Measurements from ENCODE around the gene NOX5.
"Not testable (repeated sequence)": the region's sequence is repeated elsewhere in the genome, so short reads cannot be mapped to it uniquely, and the experiment has no call there.

The NOX5 gene

GRCh38 chr15:69066007-69066995 is 51.8 kb downstream of the NOX5 start:
- H3K4me3 Mint-ChIP-seq = no peak overlapping the region
- no peaks in the 10 kb centered on the region for H3K36me3 Mint-ChIP-seq (ENCODE audit: low read depth)
- H3K9me3 Mint-ChIP-seq = peaks cover 33% of the 10 kb centered on the region
- H3K4me1 Mint-ChIP-seq = peaks cover 41% of the 10 kb centered on the region
- H3K27ac Mint-ChIP-seq = no peak overlapping the region
- DNase-seq = no peak
- peaks cover 19% of the 10 kb centered on the region for H3K27me3 Mint-ChIP-seq (ENCODE audit: low read depth, poor library complexity)
- TF ChIP-seq, protein P1, sequence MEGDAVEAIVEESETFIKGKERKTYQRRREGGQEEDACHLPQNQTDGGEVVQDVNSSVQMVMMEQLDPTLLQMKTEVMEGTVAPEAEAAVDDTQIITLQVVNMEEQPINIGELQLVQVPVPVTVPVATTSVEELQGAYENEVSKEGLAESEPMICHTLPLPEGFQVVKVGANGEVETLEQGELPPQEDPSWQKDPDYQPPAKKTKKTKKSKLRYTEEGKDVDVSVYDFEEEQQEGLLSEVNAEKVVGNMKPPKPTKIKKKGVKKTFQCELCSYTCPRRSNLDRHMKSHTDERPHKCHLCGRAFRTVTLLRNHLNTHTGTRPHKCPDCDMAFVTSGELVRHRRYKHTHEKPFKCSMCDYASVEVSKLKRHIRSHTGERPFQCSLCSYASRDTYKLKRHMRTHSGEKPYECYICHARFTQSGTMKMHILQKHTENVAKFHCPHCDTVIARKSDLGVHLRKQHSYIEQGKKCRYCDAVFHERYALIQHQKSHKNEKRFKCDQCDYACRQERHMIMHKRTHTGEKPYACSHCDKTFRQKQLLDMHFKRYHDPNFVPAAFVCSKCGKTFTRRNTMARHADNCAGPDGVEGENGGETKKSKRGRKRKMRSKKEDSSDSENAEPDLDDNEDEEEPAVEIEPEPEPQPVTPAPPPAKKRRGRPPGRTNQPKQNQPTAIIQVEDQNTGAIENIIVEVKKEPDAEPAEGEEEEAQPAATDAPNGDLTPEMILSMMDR (IDR thresholded peaks at IDR 0.05) = no peak

DNA sequence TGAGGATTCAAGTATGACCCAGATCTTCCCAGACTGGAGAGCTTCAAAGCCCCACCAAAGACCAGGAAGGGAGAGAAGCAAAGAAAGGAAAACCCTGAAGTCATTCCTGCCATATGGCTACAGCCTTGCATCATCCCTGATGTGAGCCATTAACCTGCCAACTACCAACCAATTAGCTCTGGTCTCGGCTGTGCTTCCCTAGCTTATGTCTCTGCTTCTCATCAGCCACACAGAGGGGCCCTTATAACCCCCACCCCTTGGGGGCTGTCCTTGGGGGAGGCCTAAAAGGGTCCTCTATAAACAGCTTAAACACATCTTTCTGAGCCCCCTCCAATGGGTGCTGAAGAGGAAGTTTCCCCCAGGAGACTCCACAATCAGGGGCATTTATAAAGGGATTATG is 52.8 kb downstream of the NOX5 start:
- Mint-ChIP-seq H3K4me3 (no peak overlapping the region), H3K4me1 (peaks cover 41% of the 10 kb centered on the region), H3K36me3 (ENCODE audit: low read depth) (no peaks in the 10 kb centered on the region), H3K27ac (no peak overlapping the region), H3K27me3 (ENCODE audit: low read depth, poor library complexity) (peaks cover 27% of the 10 kb centered on the region), H3K9me3 (peaks cover 41% of the 10 kb centered on the region)
- no peak for DNase-seq
- TF ChIP-seq, protein P1 (IDR thresholded peaks at IDR 0.05) = no peak

DNA sequence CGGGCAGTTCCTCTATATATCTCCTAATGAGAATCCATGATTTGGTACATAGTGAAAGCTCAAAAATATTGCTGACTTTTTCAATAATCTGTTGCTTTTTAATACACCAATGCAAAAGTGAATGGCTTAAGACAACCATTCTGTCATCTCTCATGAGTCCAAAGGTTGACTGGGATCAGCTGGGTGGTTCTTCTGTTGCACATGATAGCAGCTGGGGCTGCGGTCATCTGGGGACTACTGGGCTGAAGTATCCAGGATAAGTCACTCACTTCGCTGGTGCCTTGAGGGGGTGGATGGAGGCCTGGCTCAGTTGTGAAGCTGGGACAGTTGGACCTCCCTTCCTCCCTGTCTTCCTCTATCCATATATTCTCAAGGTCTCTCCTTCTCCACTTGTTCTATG is 53.7 kb downstream of the NOX5 start:
- Mint-ChIP-seq H3K36me3 (ENCODE audit: low read depth) (no peaks in the 10 kb centered on the region), H3K4me1 (peaks cover 41% of the 10 kb centered on the region), H3K9me3 (peaks cover 47% of the 10 kb centered on the region), H3K27ac (no peak overlapping the region), H3K4me3 (no peak overlapping the region), H3K27me3 (ENCODE audit: low read depth, poor library complexity) (peaks cover 21% of the 10 kb centered on the region)
- no peak for DNase-seq
- TF ChIP-seq, protein P1 (IDR thresholded peaks at IDR 0.05) = no peak

- not testable (repeated sequence) for DNase-seq; H3K36me3 Mint-ChIP-seq (ENCODE audit: low read depth); H3K27ac Mint-ChIP-seq; H3K4me3 Mint-ChIP-seq
- peaks cover 47% of the 10 kb centered on the region for H3K9me3 Mint-ChIP-seq
- peaks cover 21% of the 10 kb centered on the region for H3K27me3 Mint-ChIP-seq (ENCODE audit: low read depth, poor library complexity)
- H3K4me1 Mint-ChIP-seq = peaks cover 47% of the 10 kb centered on the region
Measured at GRCh38 chr15:69069290-69069689, 54.8 kb downstream of the NOX5 start.

DNA sequence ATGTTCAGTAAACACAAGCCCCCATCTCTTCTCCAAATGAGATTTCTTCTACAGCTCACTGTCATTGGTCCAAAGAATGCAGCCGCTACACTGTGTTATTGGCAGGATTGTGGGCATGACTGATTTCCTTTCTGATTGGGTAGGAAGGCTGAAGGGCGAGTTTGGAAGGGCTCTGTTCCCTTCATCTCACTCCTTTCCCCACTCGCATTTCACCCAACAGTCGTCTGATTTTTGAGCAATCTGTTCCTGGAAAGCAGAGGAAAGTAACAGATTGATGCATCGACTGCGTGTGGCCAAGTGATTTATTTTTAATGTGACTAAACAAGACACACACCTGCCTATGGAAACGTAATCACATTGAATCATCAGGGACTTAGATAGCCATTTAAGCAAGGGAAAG is 55.5 kb downstream of the NOX5 start:
- no peak for DNase-seq
- Mint-ChIP-seq H3K27ac (no peak overlapping the region), H3K4me3 (no peak overlapping the region), H3K27me3 (ENCODE audit: low read depth, poor library complexity) (peaks cover 21% of the 10 kb centered on the region), H3K4me1 (peaks cover 44% of the 10 kb centered on the region), H3K36me3 (ENCODE audit: low read depth) (no peaks in the 10 kb centered on the region), H3K9me3 (peaks cover 47% of the 10 kb centered on the region)
- TF ChIP-seq, protein P1 (IDR thresholded peaks at IDR 0.05) = no peak

DNA sequence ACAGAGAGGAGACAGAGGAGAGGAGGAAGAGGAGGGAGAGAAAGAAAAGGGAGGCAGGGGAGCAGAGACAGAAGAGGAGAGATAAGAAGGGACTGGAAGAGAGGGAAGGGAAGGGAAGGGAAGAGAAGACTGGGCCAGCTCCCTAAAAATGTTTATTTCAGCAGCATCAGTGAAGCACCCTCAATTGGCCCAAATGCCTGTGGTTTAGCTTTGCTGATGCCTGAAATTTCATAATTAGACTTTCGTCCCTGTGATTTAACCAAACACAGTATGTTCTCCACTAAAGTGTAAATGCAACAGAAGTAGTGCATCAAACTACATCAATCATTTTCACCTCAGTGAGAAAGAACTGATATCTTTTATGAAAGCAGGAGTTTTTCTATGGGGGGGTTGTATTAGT is 55.9 kb downstream of the NOX5 start:
- Mint-ChIP-seq H3K36me3 (ENCODE audit: low read depth) (no peaks in the 10 kb centered on the region), H3K4me3 (no peak overlapping the region), H3K27me3 (ENCODE audit: low read depth, poor library complexity) (peaks cover 21% of the 10 kb centered on the region), H3K9me3 (peaks cover 47% of the 10 kb centered on the region), H3K4me1 (peaks cover 43% of the 10 kb centered on the region), H3K27ac (no peak overlapping the region)
- DNase-seq = no peak
- TF ChIP-seq, protein P1 (IDR thresholded peaks at IDR 0.05) = no peak

Measured in nephron progenitor cell (in vitro differentiated cells).